ENCODE results near the gene UXS1. TPM values are rescaled to one million over a fixed set of nuclear protein-coding genes. Genes with fewer than 3 reads are reported as not detected.

The UXS1 gene
- total RNA-seq, 1 experiment from 2014 or later = 44.7 TPM

- TF ChIP-seq ZNF425 (CRISPR knock-in tag; conservative IDR thresholded peaks at IDR 0.05) = no peak
- no peak for TF ChIP-seq PREB (CRISPR knock-in tag; IDR thresholded peaks at IDR 0.05; ENCODE audit: borderline replicate concordance)
- TF ChIP-seq ELF4 (CRISPR knock-in tag; IDR thresholded peaks at IDR 0.05; ENCODE audit: low read depth) = no peak
- no peak for TF ChIP-seq PRDM15 (CRISPR knock-in tag; IDR thresholded peaks at IDR 0.05)
- no peak for TF ChIP-seq MYBL2 (CRISPR knock-in tag; IDR thresholded peaks at IDR 0.05)
- TF ChIP-seq E2F4 (CRISPR knock-in tag; IDR thresholded peaks at IDR 0.05; ENCODE audit: borderline replicate concordance, low read depth) = no peak
- TF ChIP-seq ZMAT4 (CRISPR knock-in tag; IDR thresholded peaks at IDR 0.05) = no peak
- TF ChIP-seq OVOL2 (CRISPR knock-in tag; IDR thresholded peaks at IDR 0.05; ENCODE audit: borderline replicate concordance) = no peak
- TF ChIP-seq IRF2 (CRISPR knock-in tag; IDR thresholded peaks at IDR 0.05; ENCODE audit: borderline replicate concordance, low read depth) = no peak
These were observed 149.2 kb downstream of the UXS1 start (continued) for GRCh38 chr2:106044859-106045258.

- Mint-ChIP-seq H3K9me3 (no peaks in the 10 kb centered on the region), H3K27ac (no peak overlapping the region), H3K4me1 (peaks cover 3% of the 10 kb centered on the region; the same call in 1 of the 2 replicates), H3K27me3 (ENCODE audit: low read depth) (no peaks in the 10 kb centered on the region; the same call in 1 of the 2 replicates), H3K36me3 (no peaks in the 10 kb centered on the region), H3K4me3 (no peak overlapping the region)
- DNase-seq (ENCODE audit: low spot score) = no peak
- POLR2A ChIA-PET = no interaction called here
- ATAC-seq = no peak
- CTCF ChIA-PET = no interaction called here
- TF ChIP-seq AFF4 (CRISPR knock-in tag; IDR thresholded peaks at IDR 0.05; ENCODE audit: borderline replicate concordance) (no peak), CREB1 (CRISPR knock-in tag; IDR thresholded peaks at IDR 0.05) (no peak), ZNF263 (CRISPR knock-in tag; IDR thresholded peaks at IDR 0.05; ENCODE audit: low read depth) (no peak), RELA (CRISPR knock-in tag; IDR thresholded peaks at IDR 0.05; ENCODE audit: borderline replicate concordance) (no peak), PRRX2 (CRISPR knock-in tag; IDR thresholded peaks at IDR 0.05) (no peak), TEAD1 (CRISPR knock-in tag; IDR thresholded peaks at IDR 0.05) (no peak), JAZF1 (CRISPR knock-in tag; IDR thresholded peaks at IDR 0.05) (no peak), GTF2I (CRISPR knock-in tag; conservative IDR thresholded peaks at IDR 0.05) (no peak), IRF2 (CRISPR knock-in tag; IDR thresholded peaks at IDR 0.05; ENCODE audit: borderline replicate concordance, low read depth) (no peak), ZNF512 (CRISPR knock-in tag; IDR thresholded peaks at IDR 0.05; ENCODE audit: borderline replicate concordance) (no peak), E2F5 (CRISPR knock-in tag; IDR thresholded peaks at IDR 0.05) (no peak)
These were observed 150.1 kb downstream of the UXS1 start for GRCh38 chr2:106044021-106044420.

All from WTC11 (cell line).